H9 (cell line): ENCODE results near the gene SERPIND1. TPM values are rescaled to one million over a fixed set of nuclear protein-coding genes. Genes with fewer than 3 reads are reported as not detected.

Experiments used
- DNase-seq: peaks from one replicate; pipeline ENCODE4 v3.0.0-alpha.2; 2017
- H2AFZ ChIP-seq: one replicate; pipeline ENCODE4 v1.6.1; 2013; ENCODE audit warnings: mild to moderate bottlenecking, low read length, control low read depth, moderate library complexity
- H2AK5ac ChIP-seq: 2 replicates; pipeline ENCODE4 v1.6.1; 2013; ENCODE audit warnings: low read length, control low read depth, mixed read lengths; ENCODE audit not compliant: insufficient read length
- H2BK120ac ChIP-seq: one replicate; pipeline ENCODE4 v1.6.1; 2013; ENCODE audit warnings: low read depth, mild to moderate bottlenecking, low read length, control low read depth, inconsistent platforms; ENCODE audit not compliant: poor library complexity, severe bottlenecking
- H2BK12ac ChIP-seq: 2 replicates; pipeline ENCODE4 v1.6.1; 2013; ENCODE audit warnings: low read length, control low read depth, mixed read lengths, low read depth; ENCODE audit not compliant: insufficient read length
- H2BK15ac ChIP-seq: 2 replicates; pipeline ENCODE4 v1.6.1; 2013; ENCODE audit warnings: low read depth, low read length, control low read depth
- H2BK20ac ChIP-seq: one replicate; pipeline ENCODE4 v1.6.1; 2013; ENCODE audit warnings: low read depth, mild to moderate bottlenecking, low read length, control low read depth, inconsistent platforms; ENCODE audit not compliant: poor library complexity, severe bottlenecking
- H2BK5ac ChIP-seq: 2 replicates; pipeline ENCODE4 v1.6.1; 2013; ENCODE audit warnings: low read length, control low read depth, mixed read lengths; ENCODE audit not compliant: insufficient read length
- H3K14ac ChIP-seq: 2 replicates; pipeline ENCODE4 v1.6.1; 2013; ENCODE audit warnings: low read length, control low read depth; ENCODE audit not compliant: insufficient read depth
- H3K18ac ChIP-seq: 2 replicates; pipeline ENCODE4 v1.6.1; 2013; ENCODE audit warnings: low read depth, mild to moderate bottlenecking, mixed read lengths, low read length, control low read depth; ENCODE audit not compliant: insufficient read length
- H3K23ac ChIP-seq: 2 replicates; pipeline ENCODE4 v1.6.1; 2013; ENCODE audit warnings: low read length, control low read depth, mixed read lengths, low read depth; ENCODE audit not compliant: insufficient read length
- H3K23me2 ChIP-seq: 2 replicates; pipeline ENCODE4 v1.6.1; 2013; ENCODE audit warnings: low read depth, mild to moderate bottlenecking, mixed read lengths, low read length, control low read depth; ENCODE audit not compliant: insufficient read length, poor library complexity, severe bottlenecking
- H3K27ac ChIP-seq: 2 replicates; pipeline ENCODE4 v1.5.1; 2013; ENCODE audit warnings: low read length, control low read depth, mixed read lengths, low read depth; ENCODE audit not compliant: insufficient read length
- H3K27me3 ChIP-seq: 2 replicates; pipeline ENCODE4 v1.6.1; 2013; ENCODE audit warnings: low read length, control low read depth, inconsistent platforms; ENCODE audit not compliant: insufficient read depth
- H3K4ac ChIP-seq: 2 replicates; pipeline ENCODE4 v1.6.1; 2013; ENCODE audit warnings: low read depth, mild to moderate bottlenecking, control low read depth, inconsistent platforms, low read length, moderate library complexity
- H3K4me1 ChIP-seq: 2 replicates; pipeline ENCODE4 v1.6.1; 2013; ENCODE audit warnings: low read length, control low read depth, inconsistent platforms; ENCODE audit not compliant: insufficient read depth
- H3K4me2 ChIP-seq: 2 replicates; pipeline ENCODE4 v1.6.1; 2013; ENCODE audit warnings: low read length, control low read depth, mixed read lengths; ENCODE audit not compliant: insufficient read length, insufficient read depth
- H3K56ac ChIP-seq: 2 replicates; pipeline ENCODE4 v1.6.1; 2013; ENCODE audit warnings: low read depth, mild to moderate bottlenecking, mixed read lengths, low read length, control low read depth; ENCODE audit not compliant: insufficient read length
- H3K79me1 ChIP-seq: 2 replicates; pipeline ENCODE4 v1.6.1; 2013; ENCODE audit warnings: low read depth, mild to moderate bottlenecking, moderate library complexity, low read length, control low read depth, inconsistent platforms; ENCODE audit not compliant: insufficient read depth, poor library complexity, severe bottlenecking
- H3K79me2 ChIP-seq: 2 replicates; pipeline ENCODE4 v1.6.1; 2013; ENCODE audit warnings: low read length, control low read depth, inconsistent platforms; ENCODE audit not compliant: insufficient read depth
- H3K9ac ChIP-seq: 2 replicates; pipeline ENCODE4 v1.6.1; 2013; ENCODE audit warnings: low read length, control low read depth, mixed read lengths; ENCODE audit not compliant: insufficient read length; ENCODE audit errors: extremely low read depth
- H3K9me3 ChIP-seq: one replicate; pipeline ENCODE4 v1.6.1; 2013; ENCODE audit warnings: low read depth, low read length, inconsistent platforms; ENCODE audit not compliant: control insufficient read depth
- H3T11ph ChIP-seq: one replicate; pipeline ENCODE4 v1.6.1; 2013; ENCODE audit warnings: mild to moderate bottlenecking, low read length, control low read depth, inconsistent platforms
- H4K20me1 ChIP-seq: one replicate; pipeline ENCODE4 v1.6.1; 2013; ENCODE audit not compliant: control insufficient read depth, insufficient read length, insufficient read depth
- H4K5ac ChIP-seq: 2 replicates; pipeline ENCODE4 v1.6.1; 2013; ENCODE audit warnings: low read depth, mild to moderate bottlenecking, mixed read lengths, low read length, control low read depth; ENCODE audit not compliant: insufficient read length
- H4K8ac ChIP-seq: replicated peaks from 2 replicates; pipeline ENCODE4 v1.6.1; 2013; ENCODE audit warnings: low read length, control low read depth, mixed read lengths, low read depth; ENCODE audit not compliant: insufficient read length
- H4K91ac ChIP-seq: 2 replicates; pipeline ENCODE4 v1.6.1; 2013; ENCODE audit warnings: low read depth, mild to moderate bottlenecking, moderate library complexity, mixed read lengths, low read length, control low read depth; ENCODE audit not compliant: insufficient read length
- H3K27ac Mint-ChIP-seq, 3 experiments: 2 replicates in 2 of 3; 3 replicates in 1 of 3; pipeline ENCODE4 v1.8.0; 2020 to 2021; ENCODE audit warnings: mixed read lengths in 3 of 3, mild to moderate bottlenecking in 1 of 3, moderate library complexity in 1 of 3
- H3K27me3 Mint-ChIP-seq: 2 replicates; pipeline ENCODE4 v1.8.0; 2021; ENCODE audit warnings: low read depth, mild to moderate bottlenecking, moderate library complexity, mixed read lengths
- H3K36me3 Mint-ChIP-seq, 3 experiments: 2 replicates in 2 of 3; 3 replicates in 1 of 3; pipeline ENCODE4 v1.8.0; 2020 to 2021; ENCODE audit warnings: low read depth in 3 of 3, mixed read lengths in 3 of 3; ENCODE audit not compliant: insufficient read depth in 1 of 3
- H3K4me1 Mint-ChIP-seq, 2 experiments: 2 replicates each; pipeline ENCODE4 v1.8.0; 2020; ENCODE audit warnings: mixed read lengths in 2 of 2
- H3K4me3 Mint-ChIP-seq, 2 experiments: 2 replicates in 1 of 2; 3 replicates in 1 of 2; pipeline ENCODE4 v1.8.0; 2020 to 2021; ENCODE audit warnings: mild to moderate bottlenecking in 2 of 2, mixed read lengths in 2 of 2, moderate library complexity in 1 of 2
- H3K9me3 Mint-ChIP-seq, 2 experiments: 2 replicates in 1 of 2; 3 replicates in 1 of 2; pipeline ENCODE4 v1.8.0; 2020; ENCODE audit warnings: mild to moderate bottlenecking in 2 of 2, mixed read lengths in 2 of 2, moderate library complexity in 1 of 2
- WGBS: extraction: QIAGEN DNeasy Blood & Tissue Kit; methylation state at CpG from one replicate; pipeline ENCODE4 v1.1.7; 2013; ENCODE audit warnings: missing lambda C conversion rate, low lambda C conversion rate, mixed read lengths; ENCODE audit not compliant: insufficient read length; ENCODE audit errors: extremely low coverage; 5-methylcytosine and 5-hydroxymethylcytosine counted together
- total RNA-seq: library from RNA; stranded (reverse); gene quantifications from 2 replicates; pipeline ENCODE4 v1.2.1, GENCODE V29; 2021
- TF ChIP-seq, protein P1 (sequence below): fragments of 200-600 bp; sonication (generic); conservative IDR thresholded peaks from 3 replicates; pipeline ENCODE4 v1.8.0; 2021; ENCODE audit warnings: antibody characterized with exemption, mild to moderate bottlenecking

Gene SERPIND1
- total RNA-seq, 1 experiment from 2014 or later: not detected

DNA sequence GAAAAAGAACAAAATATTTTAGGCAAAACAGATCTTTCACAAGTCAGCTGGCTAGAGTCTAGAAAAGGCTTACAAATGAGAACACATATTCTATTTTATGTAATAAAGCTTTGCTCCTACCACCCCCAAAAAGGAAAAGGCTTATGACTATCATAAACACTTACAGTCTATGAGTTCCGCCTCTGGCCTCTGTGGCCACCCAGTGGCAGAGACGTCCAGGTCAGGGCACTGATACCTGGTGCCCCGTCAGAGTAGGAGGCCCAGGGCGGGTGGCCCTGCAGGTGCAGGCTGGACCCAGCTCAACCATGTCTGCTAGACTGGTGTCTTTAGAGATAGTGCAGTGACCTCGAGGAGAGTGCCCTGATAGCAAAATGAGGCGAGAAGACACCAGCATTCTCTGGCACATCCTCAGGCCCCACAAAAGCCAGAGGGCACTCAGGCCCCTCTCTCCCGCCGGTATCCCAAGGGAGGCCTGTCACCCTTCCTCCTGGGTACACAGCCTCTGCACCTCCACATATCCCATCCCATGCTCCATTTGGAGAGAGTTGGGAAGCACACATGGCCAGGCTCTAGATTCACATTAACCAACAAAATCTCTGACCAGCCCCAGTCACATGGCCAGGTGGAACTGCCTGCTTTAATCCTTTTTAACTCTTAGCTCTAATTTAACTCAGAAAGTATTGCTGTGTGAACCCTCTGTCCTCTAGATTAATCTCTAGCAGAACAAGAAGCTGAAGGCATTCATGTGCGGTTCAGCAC is 27.3 kb upstream of the SERPIND1 start:
- Mint-ChIP-seq H3K27ac (no peak overlapping the region), H3K36me3 (peaks cover 2 to 50% (median 4%) of the 10 kb centered on the region in 3 experiments; a peak in 4 of 7 replicates), H3K4me3 (no peak overlapping the region), H3K4me1 (0 out of 4 replicates have a peak, but pooled peaks cover 0 to 3% of the 10 kb centered on the region in 2 experiments), H3K9me3 (no peaks in the 10 kb centered on the region), H3K27me3 (no peaks in the 10 kb centered on the region)
- no peak overlapping the region for H2BK12ac ChIP-seq
- no peak overlapping the region for H3K14ac ChIP-seq
- H4K91ac ChIP-seq: no peak overlapping the region
- H4K20me1 ChIP-seq: no peaks in the 10 kb centered on the region
- H3T11ph ChIP-seq: no peak overlapping the region
- H3K23ac ChIP-seq: no peak overlapping the region
- H3K9me3 ChIP-seq: no peaks in the 10 kb centered on the region
- H2AK5ac ChIP-seq: no peak overlapping the region
- DNase-seq: no peak
- no peak overlapping the region for H2AFZ ChIP-seq
- TF ChIP-seq, protein P1, sequence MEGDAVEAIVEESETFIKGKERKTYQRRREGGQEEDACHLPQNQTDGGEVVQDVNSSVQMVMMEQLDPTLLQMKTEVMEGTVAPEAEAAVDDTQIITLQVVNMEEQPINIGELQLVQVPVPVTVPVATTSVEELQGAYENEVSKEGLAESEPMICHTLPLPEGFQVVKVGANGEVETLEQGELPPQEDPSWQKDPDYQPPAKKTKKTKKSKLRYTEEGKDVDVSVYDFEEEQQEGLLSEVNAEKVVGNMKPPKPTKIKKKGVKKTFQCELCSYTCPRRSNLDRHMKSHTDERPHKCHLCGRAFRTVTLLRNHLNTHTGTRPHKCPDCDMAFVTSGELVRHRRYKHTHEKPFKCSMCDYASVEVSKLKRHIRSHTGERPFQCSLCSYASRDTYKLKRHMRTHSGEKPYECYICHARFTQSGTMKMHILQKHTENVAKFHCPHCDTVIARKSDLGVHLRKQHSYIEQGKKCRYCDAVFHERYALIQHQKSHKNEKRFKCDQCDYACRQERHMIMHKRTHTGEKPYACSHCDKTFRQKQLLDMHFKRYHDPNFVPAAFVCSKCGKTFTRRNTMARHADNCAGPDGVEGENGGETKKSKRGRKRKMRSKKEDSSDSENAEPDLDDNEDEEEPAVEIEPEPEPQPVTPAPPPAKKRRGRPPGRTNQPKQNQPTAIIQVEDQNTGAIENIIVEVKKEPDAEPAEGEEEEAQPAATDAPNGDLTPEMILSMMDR: no peak
- no peak overlapping the region for H2BK120ac ChIP-seq
- H3K27me3 ChIP-seq: no peaks in the 10 kb centered on the region; the same call in 1 of the 2 replicates
- H3K23me2 ChIP-seq: no peaks in the 10 kb centered on the region
- H3K79me1 ChIP-seq: no peaks in the 10 kb centered on the region
- no peak overlapping the region for H4K8ac ChIP-seq
- H2BK5ac ChIP-seq: no peak overlapping the region
- no peak overlapping the region for H4K5ac ChIP-seq
- no peak overlapping the region for H3K27ac ChIP-seq
- no peak overlapping the region for H2BK20ac ChIP-seq
- H3K4me1 ChIP-seq: no peaks in the 10 kb centered on the region
- no peak overlapping the region for H3K4me2 ChIP-seq
- H3K4ac ChIP-seq: no peak overlapping the region
- no peak overlapping the region for H2BK15ac ChIP-seq
- no peak overlapping the region for H3K9ac ChIP-seq
- H3K79me2 ChIP-seq: no peaks in the 10 kb centered on the region
- H3K18ac ChIP-seq: no peak overlapping the region
- H3K56ac ChIP-seq: no peak overlapping the region
- WGBS: no CpG with 5 or more reads among the region's 9 CpGs
